Measurements from ENCODE around the gene TRIM54. TPM values are rescaled to one million over a fixed set of nuclear protein-coding genes. Genes with fewer than 3 reads are reported as not detected.

TRIM54 gene
- total and polyA plus RNA-seq, 9 of the 15 experiments (the other 6 are each of a cell fraction or from before 2014, with no cell fraction given): not detected

GRCh38 chr2:27356382-27357181, 74.4 kb downstream of the TRIM54 start, which contains the start of gene GTF3C2 (continued):
- TF ChIP-seq MITF (IDR thresholded peaks at IDR 0.05): no peak; the same call in 1 of the 2 replicates
- TF ChIP-seq CBFA2T2 (conservative IDR thresholded peaks at IDR 0.05): no peak
- TF ChIP-seq HNRNPLL (IDR thresholded peaks at IDR 0.05; ENCODE audit: low read depth, low read length, poor library complexity, severe bottlenecking): peak; percentile 99
- TF ChIP-seq ZBTB5 (IDR thresholded peaks at IDR 0.05): no peak
- TF ChIP-seq HIVEP1 (CRISPR knock-in tag; IDR thresholded peaks at IDR 0.05): peak; percentile 14; the same call in 1 of the 2 replicates
- TF ChIP-seq ZNF41 (CRISPR knock-in tag; conservative IDR thresholded peaks at IDR 0.05): no peak
- TF ChIP-seq CHD7 (IDR thresholded peaks at IDR 0.05; ENCODE audit: low read depth, low read length): no peak
- TF ChIP-seq ZNF3 (CRISPR knock-in tag; IDR thresholded peaks at IDR 0.05): no peak
- TF ChIP-seq DLX4 (CRISPR knock-in tag; IDR thresholded peaks at IDR 0.05): no peak
- TF ChIP-seq ZKSCAN1 (IDR thresholded peaks at IDR 0.05; ENCODE audit: low read depth, low read length): no peak
- no peak for TF ChIP-seq MCM3 (IDR thresholded peaks at IDR 0.05)
- peak; percentile 83 for TF ChIP-seq CHD1 (IDR thresholded peaks at IDR 0.05; ENCODE audit: low read length)
